Coronary artery (tissue), 2 donors: Measurements from ENCODE around the gene SEZ6.

ENCODE experiments used
- DNase-seq: peaks from one replicate; pipeline ENCODE4 v3.0.0-alpha.2; 2017; ENCODE audit warnings: low spot score
- H3K27ac ChIP-seq, 2 donors: fragments of 200-600 bp; sonication (generic); one replicate each; pipeline ENCODE4 v1.5.1; 2016 to 2019
- H3K4me3 ChIP-seq: fragments of 200-600 bp; sonication (generic); 2 replicates; pipeline ENCODE4 v1.5.1; 2016; ENCODE audit warnings: mild to moderate bottlenecking, moderate library complexity
- CTCF ChIP-seq: fragments of 200-600 bp; sonication (generic); IDR thresholded peaks from one replicate; pipeline ENCODE4 v1.5.1; 2019; ENCODE audit warnings: antibody characterized with exemption

Gene SEZ6

GRCh38 chr17:29003289-29003688 is 2.5 kb downstream of the SEZ6 start:
- Histone ChIP-seq H3K4me3 (no peak overlapping the region), H3K27ac (no peak overlapping the region)
- TF ChIP-seq CTCF: no peak
- no peak for DNase-seq

DNA sequence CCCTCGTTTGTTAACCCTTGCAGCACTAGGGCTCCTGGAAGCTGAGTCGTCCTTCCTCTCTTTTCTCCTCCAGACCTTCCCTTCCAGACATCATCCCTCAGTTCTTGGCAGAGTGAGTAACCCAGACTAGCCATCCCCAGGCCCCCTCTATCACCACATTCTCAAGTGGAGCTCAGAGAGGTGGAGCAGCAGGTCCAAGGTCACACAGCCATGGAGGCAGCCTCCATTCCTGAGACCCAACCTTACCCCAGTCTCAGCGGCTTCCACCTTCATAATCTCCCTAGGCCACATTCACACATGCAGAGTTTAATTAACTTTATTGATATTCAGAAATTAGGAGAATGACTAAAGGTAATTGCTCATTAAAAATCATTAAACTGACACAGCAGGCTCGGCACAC is 3.0 kb downstream of the SEZ6 start:
- H3K27ac ChIP-seq: no peak overlapping the region
- no peak overlapping the region for H3K4me3 ChIP-seq
- no peak for DNase-seq
- TF ChIP-seq CTCF: no peak

- no peak for DNase-seq
- no peak for TF ChIP-seq CTCF
- H3K4me3 ChIP-seq: no peak overlapping the region
- no peak overlapping the region for H3K27ac ChIP-seq
Observed at GRCh38 chr17:29000973-29001372, 4.9 kb downstream of the SEZ6 start.

GRCh38 chr17:28999206-28999605 is 6.6 kb downstream of the SEZ6 start:
- Histone ChIP-seq H3K27ac (no peak overlapping the region), H3K4me3 (no peak overlapping the region)
- no peak for DNase-seq
- TF ChIP-seq CTCF: no peak

DNA sequence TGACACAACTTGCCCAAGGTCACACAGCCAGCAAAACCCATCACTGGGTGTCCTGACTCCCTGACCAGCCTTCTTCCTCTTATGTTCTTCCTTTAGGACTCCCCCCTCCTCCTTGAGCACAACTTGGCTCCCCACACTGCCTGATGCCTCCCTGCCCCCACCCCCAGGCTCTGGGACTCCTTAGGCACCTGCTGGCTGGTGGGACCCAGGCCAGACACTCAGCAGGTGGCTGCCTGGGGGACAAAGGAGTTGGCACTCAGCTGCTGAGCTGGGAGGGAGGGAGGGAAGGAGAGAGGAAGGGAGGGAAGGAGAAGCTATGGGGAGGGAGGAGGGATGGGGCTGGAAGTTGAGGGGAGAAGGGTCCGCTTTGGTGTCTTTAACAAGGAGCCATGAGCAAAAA is 8.0 kb downstream of the SEZ6 start:
- Histone ChIP-seq H3K4me3 (no peak overlapping the region), H3K27ac (no peak overlapping the region)
- no peak for TF ChIP-seq CTCF
- no peak for DNase-seq

DNA sequence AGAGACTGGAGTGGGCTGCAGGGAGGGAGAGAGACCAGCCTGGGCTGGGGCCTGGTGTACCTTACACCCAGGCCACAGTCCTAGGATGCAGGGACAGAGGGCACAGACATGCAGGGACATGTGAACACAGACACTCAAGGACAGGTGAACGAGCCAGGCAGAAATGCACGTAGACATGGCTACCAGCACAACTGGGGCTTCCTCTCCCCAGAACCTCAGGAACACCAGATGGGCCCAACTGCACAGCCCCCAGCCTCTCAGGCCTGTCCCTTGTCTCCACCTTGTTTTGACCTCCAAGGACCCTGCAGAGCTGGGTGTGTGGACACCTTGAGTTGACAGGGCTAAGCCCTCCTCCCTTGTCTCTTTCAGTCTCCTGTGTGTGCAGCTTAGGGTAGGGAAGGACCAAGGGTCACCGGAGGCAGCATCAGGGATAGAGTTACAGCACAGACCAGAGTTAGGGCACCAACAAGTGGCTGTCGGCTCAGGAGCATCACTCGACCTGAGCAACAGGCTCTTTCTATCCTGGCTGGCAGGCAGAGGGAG is 9.2 kb downstream of the SEZ6 start:
- Histone ChIP-seq H3K4me3 (no peak overlapping the region), H3K27ac (no peak overlapping the region)
- TF ChIP-seq CTCF: no peak
- DNase-seq: no peak

DNA sequence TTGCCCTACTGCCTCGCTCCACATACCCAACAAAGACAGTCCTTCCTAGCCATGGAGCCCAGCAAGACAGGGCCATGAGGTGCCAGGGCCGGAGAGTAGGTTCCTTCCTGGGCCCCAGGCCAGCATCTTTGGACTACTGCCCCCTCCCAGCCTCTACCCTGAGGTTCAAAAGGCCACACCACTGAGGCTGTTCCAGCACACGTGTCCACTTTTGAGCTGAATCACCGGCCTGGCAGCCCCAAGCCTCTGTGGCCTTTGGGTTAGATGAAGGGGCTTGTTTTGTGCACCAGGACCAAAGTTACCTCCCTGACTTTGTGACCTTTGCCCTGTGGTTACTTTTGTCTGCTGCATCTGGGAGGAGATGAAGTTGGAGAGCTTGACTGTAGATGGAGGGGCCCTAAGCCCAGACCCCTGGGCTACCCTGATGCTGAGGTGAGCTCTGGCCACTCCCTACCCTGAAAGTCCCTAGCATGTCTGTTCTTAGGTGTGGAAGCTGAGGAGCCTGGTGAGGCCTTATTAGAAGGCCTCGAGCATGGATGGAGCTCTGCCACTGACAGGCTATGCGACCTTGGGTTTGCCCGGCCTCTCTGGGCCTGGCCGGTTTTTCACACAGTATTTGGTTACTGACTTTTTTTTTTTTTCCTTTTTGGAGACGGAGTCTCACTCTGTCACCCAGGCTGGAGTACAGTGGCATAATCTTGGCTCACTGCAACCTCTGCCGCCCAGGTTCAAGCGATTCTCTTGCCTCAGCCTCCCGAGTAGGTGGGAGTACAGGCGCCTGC is 12.0 kb downstream of the SEZ6 start:
- no peak for TF ChIP-seq CTCF

More for the DNA sequence above, 12.0 kb downstream of the SEZ6 start:
- no peak for DNase-seq
- Histone ChIP-seq H3K27ac (no peak overlapping the region), H3K4me3 (no peak overlapping the region)
